ENCODE data around the gene CALD1.

The CALD1 gene

GRCh38 chr7:134991469-134992339 lies 212.3 kb downstream of the CALD1 start:
- no peak for DNase-seq (ENCODE audit: low read depth in 1 of 2, low spot score in 1 of 2)

GRCh38 chr7:134992626-134993179 lies 213.3 kb downstream of the CALD1 start:
- DNase-seq (ENCODE audit: low read depth in 1 of 2, low spot score in 1 of 2) = no peak

DNA sequence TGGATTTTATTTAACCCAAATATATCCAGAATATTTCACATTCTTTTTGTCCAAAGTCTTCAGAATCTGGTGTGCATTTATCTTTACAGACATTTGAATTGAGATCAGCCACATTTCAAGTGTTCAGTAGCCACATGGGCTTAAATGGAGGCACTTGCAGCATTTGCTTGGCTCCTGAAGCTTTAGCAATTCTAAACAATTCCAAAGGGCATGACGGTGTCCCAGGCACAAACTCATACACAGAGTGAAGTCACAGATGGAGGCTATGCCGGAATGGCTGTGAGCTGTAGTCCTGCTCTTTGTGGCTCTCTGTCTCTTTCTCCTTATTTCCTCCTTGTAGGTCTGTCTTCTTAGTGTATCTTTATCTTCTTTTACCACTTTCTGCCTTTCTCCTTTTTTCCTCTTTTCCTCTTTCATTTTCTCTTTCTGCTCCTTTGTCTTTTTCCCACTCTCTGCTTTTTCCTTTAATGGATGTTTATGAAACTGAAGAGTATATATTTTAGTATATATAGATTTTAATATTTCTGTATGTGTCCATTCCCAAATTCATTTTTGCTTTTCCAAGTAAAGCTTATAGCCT lies 214.5 kb downstream of the CALD1 start:
- no peak for DNase-seq (ENCODE audit: low read depth in 1 of 2, low spot score in 1 of 2)

- no peak for DNase-seq (ENCODE audit: low read depth in 1 of 2, low spot score in 1 of 2)
These were observed 216.0 kb downstream of the CALD1 start for GRCh38 chr7:134995239-134996096.

GRCh38 chr7:134996097-134996550 lies 216.7 kb downstream of the CALD1 start:
- no peak for DNase-seq (ENCODE audit: low read depth in 1 of 2, low spot score in 1 of 2)

DNA sequence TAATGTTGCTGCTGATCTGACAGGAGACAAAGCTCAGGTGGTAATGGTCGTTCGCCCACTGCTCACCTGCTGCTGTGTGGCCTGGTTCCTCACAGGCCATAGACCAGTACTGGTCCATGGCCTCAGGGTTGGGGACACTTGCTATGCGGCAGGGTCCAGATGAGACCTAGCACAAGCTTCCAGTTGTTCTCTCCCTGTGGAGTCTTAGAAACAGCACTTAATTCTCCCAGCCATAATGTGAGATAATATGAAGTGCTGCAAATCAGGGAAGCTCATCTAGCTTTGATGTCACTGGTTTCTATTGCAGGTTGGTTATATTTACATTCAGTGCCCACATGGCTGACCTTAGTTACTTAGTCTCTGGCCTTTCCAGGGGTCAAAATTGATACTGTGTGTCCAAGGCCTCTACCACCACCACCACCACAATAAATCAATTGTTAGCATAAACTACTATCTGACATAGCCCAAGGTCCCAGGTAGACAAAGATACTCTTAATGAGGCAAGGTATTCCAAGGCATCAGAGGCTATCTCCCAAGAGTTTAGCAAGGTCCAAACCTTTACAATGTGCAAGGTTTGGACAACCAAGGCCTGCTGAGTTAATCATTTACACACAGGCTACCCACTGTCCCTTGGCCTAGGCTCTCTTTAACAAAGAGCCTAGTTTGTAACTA lies 217.9 kb downstream of the CALD1 start:
- no peak for DNase-seq (ENCODE audit: low read depth in 1 of 2, low spot score in 1 of 2)

GRCh38 chr7:134999136-134999535 lies 219.7 kb downstream of the CALD1 start:
- DNase-seq (ENCODE audit: low read depth in 1 of 2, low spot score in 1 of 2) = no peak

DNA sequence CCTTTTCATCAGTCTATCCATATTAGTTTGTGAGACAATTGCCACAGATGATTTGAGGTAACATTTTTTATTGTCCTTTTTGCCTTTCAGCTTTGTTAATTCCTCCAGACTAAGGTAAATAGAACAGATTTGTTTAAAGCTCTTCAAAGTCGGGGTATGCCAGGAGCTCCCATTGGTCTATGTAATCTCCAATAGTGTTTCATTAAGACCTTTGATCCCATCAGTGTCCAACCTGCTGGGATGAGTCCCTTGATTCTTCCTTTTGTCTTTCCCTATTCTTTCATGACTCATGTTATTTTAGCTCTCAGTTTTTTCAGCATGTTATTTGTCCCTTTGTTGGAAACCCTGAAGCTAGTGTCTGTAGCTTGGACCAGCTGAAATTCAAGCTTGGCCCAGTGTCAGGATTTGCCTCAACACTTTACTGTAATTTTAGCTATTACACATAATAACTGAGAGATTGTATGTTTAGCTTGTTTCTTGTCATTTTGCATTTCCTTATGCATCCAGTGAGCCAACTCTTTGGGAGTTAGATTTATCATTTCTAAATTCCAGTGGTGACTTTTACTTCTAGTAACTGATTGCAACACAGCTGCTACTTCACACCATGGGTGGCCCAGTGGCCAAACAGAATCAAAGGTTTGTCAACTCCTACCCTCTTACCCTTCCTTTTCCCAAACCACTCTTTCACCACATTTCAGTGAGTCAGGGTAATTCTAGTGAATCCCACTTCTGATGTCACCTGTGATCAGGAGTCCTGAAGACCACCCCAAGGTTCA lies 222.1 kb downstream of the CALD1 start:
- no peak for DNase-seq (ENCODE audit: low read depth in 1 of 2, low spot score in 1 of 2)

DNA sequence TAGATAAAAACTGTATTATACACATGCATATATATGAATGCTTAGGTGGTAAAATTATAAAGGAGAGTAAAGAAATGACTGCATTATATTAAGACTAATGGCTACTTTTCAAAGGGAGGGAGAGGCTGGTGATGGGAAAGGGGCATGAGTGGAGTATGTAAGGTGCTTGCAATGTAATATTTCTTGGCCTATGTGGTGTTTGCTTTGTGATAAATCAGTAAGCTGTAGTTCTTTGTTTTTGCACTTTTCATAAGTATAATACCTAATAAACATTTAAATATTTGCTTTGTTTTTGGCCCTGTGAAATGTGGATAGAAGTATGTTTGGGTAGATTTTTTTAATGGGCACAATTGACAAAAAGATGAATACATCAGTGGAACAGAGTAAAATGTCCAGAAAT lies 232.8 kb downstream of the CALD1 start:
- no peak for DNase-seq (ENCODE audit: low read depth in 1 of 2, low spot score in 1 of 2)
